Neural cell (in vitro differentiated cells): Measurements from ENCODE around the gene TBC1D24. TPM values are rescaled to one million over a fixed set of nuclear protein-coding genes. Genes with fewer than 3 reads are reported as not detected.

ENCODE experiments used
- H2AFZ ChIP-seq: fragments of 200-600, 300-800 bp; sonication (generic), shearing (Covaris generic); 2 replicates; pipeline ENCODE4 v1.6.0; 2014; ENCODE audit warnings: low read depth, mild to moderate bottlenecking, antibody characterized with exemption, low read length, moderate library complexity
- H3F3A ChIP-seq: fragments of 200-600 bp; shearing (Covaris generic); 2 replicates; pipeline ENCODE4 v1.6.1; 2016; ENCODE audit warnings: mild to moderate bottlenecking, moderate library complexity, mixed read lengths, antibody characterized with exemption, low read length; ENCODE audit not compliant: insufficient read depth, poor library complexity, severe bottlenecking
- H3K27ac ChIP-seq: fragments of 200-600, 300-800 bp; sonication (generic), shearing (Covaris generic); 2 replicates; pipeline ENCODE4 v1.5.1; 2014; ENCODE audit warnings: mild to moderate bottlenecking, low read length, moderate library complexity
- H3K27me3 ChIP-seq: fragments of 300-800, 200-600 bp; sonication (generic), shearing (Covaris generic); 2 replicates; pipeline ENCODE4 v1.6.0; 2014; ENCODE audit warnings: mild to moderate bottlenecking, low read depth, low read length, moderate library complexity; ENCODE audit not compliant: insufficient read depth
- H3K36me3 ChIP-seq: fragments of 300-800, 200-600 bp; sonication (generic), shearing (Covaris generic); 2 replicates; pipeline ENCODE4 v1.5.1; 2014; ENCODE audit warnings: mild to moderate bottlenecking, antibody characterized with exemption, low read length, moderate library complexity; ENCODE audit not compliant: insufficient read depth
- H3K4me2 ChIP-seq: fragments of 300-800, 200-600 bp; sonication (generic), shearing (Covaris generic); 2 replicates; pipeline ENCODE4 v1.6.0; 2014; ENCODE audit warnings: mild to moderate bottlenecking, low read length
- H3K4me3 ChIP-seq: fragments of 300-800, 200-600 bp; sonication (generic), shearing (Covaris generic); 2 replicates; pipeline ENCODE4 v1.5.1; 2014; ENCODE audit warnings: mild to moderate bottlenecking, low read length, moderate library complexity
- H3K79me2 ChIP-seq: fragments of 200-600 bp; shearing (Covaris generic); replicated peaks from 2 replicates; pipeline ENCODE4 v1.6.0; 2014; ENCODE audit warnings: mild to moderate bottlenecking, low read length, moderate library complexity; ENCODE audit not compliant: insufficient read depth
- H3K9ac ChIP-seq: fragments of 300-800, 200-600 bp; sonication (generic), shearing (Covaris generic); 2 replicates; pipeline ENCODE4 v1.6.1; 2016; ENCODE audit warnings: mild to moderate bottlenecking, low read length, mixed read lengths
- H3K9me2 ChIP-seq: fragments of 200-600 bp; shearing (Covaris generic); 2 replicates; pipeline ENCODE4 v1.6.1; 2016; ENCODE audit warnings: mild to moderate bottlenecking, low read length, mixed read lengths; ENCODE audit not compliant: insufficient read depth
- H3K9me3 ChIP-seq: fragments of 200-600, 300-800 bp; sonication (generic), shearing (Covaris generic); 2 replicates; pipeline ENCODE4 v1.6.1; 2016; ENCODE audit warnings: mild to moderate bottlenecking, mixed run types, low read length, moderate library complexity, mixed read lengths
- H4K20me1 ChIP-seq: fragments of 200-600 bp; shearing (Covaris generic); 2 replicates; pipeline ENCODE4 v1.6.1; 2016; ENCODE audit warnings: mild to moderate bottlenecking, mixed run types; ENCODE audit not compliant: insufficient read depth
- CTCF ChIP-seq: fragments of 450-650 bp; IDR thresholded peaks from 2 replicates; pipeline ENCODE4 v1.5.1; 2014; ENCODE audit warnings: antibody characterized with exemption, mild to moderate bottlenecking, moderate library complexity; ENCODE audit not compliant: poor library complexity, severe bottlenecking
- EP300 ChIP-seq: fragments of 450-650 bp; conservative IDR thresholded peaks from 2 replicates; pipeline ENCODE4 v1.6.1; 2014; ENCODE audit warnings: antibody characterized with exemption, mild to moderate bottlenecking, moderate library complexity; ENCODE audit not compliant: poor library complexity, severe bottlenecking
- EZH2 ChIP-seq: fragments of 200-600, 300-800 bp; shearing (Covaris generic), sonication (generic); IDR thresholded peaks from 2 replicates; pipeline ENCODE4 v1.6.1; 2014; ENCODE audit warnings: antibody characterized with exemption, low read length, borderline replicate concordance, mild to moderate bottlenecking; ENCODE audit not compliant: insufficient read depth, poor library complexity, severe bottlenecking
- MXI1 ChIP-seq: fragments of 450-650 bp; conservative IDR thresholded peaks from 2 replicates; pipeline ENCODE4 v1.6.1; 2014; ENCODE audit warnings: antibody characterized with exemption, mild to moderate bottlenecking; ENCODE audit not compliant: poor library complexity, severe bottlenecking
- POLR2AphosphoS5 ChIP-seq: IDR thresholded peaks from 2 replicates; pipeline ENCODE4 v1.6.1; 2012
- RAD21 ChIP-seq: fragments of 450-650 bp; conservative IDR thresholded peaks from 2 replicates; pipeline ENCODE4 v1.6.1; 2014; ENCODE audit warnings: antibody characterized with exemption, mild to moderate bottlenecking, moderate library complexity
- REST ChIP-seq: IDR thresholded peaks from 2 replicates; pipeline ENCODE4 v1.6.1; 2012; ENCODE audit warnings: borderline replicate concordance
- SMC3 ChIP-seq: fragments of 450-650 bp; conservative IDR thresholded peaks from 2 replicates; pipeline ENCODE4 v1.6.1; 2014; ENCODE audit warnings: antibody characterized with exemption, mild to moderate bottlenecking, moderate library complexity; ENCODE audit not compliant: poor library complexity
- TAF1 ChIP-seq: IDR thresholded peaks from 2 replicates; pipeline ENCODE4 v1.6.1; 2012; ENCODE audit warnings: low read depth
- polyA plus RNA-seq: library from polyadenylated mRNA; depleted of rRNA; stranded (reverse); fragments of >200 nt; gene quantifications from 2 replicates; pipeline ENCODE4 v1.2.3, GENCODE V29; 2014

TBC1D24 gene
- polyA plus RNA-seq, 1 donor from 2014 or later: 27.1 TPM

GRCh38 chr16:2507665-2508064 lies 32.7 kb downstream of the TBC1D24 start:
- H3K36me3 ChIP-seq: no peaks in the 10 kb centered on the region
- H3K27ac ChIP-seq: no peak overlapping the region
- no peak overlapping the region for H3K4me2 ChIP-seq
- no peak overlapping the region for H3K9ac ChIP-seq
- TF ChIP-seq EP300 (no peak), SMC3 (no peak), TAF1 (no peak), POLR2AphosphoS5 (no peak), RAD21 (no peak), EZH2 (no peak), MXI1 (no peak), CTCF (no peak), REST (no peak)
- H3K27me3 ChIP-seq: no peaks in the 10 kb centered on the region
- H3F3A ChIP-seq: no peaks in the 10 kb centered on the region
- no peaks in the 10 kb centered on the region for H4K20me1 ChIP-seq
- H3K9me3 ChIP-seq: no peaks in the 10 kb centered on the region
- no peaks in the 10 kb centered on the region for H3K9me2 ChIP-seq
- no peak overlapping the region for H3K4me3 ChIP-seq
- H3K79me2 ChIP-seq: no peaks in the 10 kb centered on the region
- H2AFZ ChIP-seq: no peak overlapping the region

- no peaks in the 10 kb centered on the region for H3K9me3 ChIP-seq
These were observed 33.9 kb downstream of the TBC1D24 start for GRCh38 chr16:2508722-2509400.

More at GRCh38 chr16:2508722-2509400, 33.9 kb downstream of the TBC1D24 start:
- TF ChIP-seq POLR2AphosphoS5: no peak
- TF ChIP-seq RAD21: no peak
- TF ChIP-seq REST: no peak
- TF ChIP-seq MXI1: no peak
- Histone ChIP-seq H3F3A (no peaks in the 10 kb centered on the region), H3K9ac (no peak overlapping the region), H3K4me2 (no peak overlapping the region), H3K27me3 (no peaks in the 10 kb centered on the region), H3K79me2 (no peaks in the 10 kb centered on the region), H3K36me3 (no peaks in the 10 kb centered on the region), H3K27ac (no peak overlapping the region), H3K9me2 (no peaks in the 10 kb centered on the region), H3K4me3 (no peak overlapping the region), H4K20me1 (no peaks in the 10 kb centered on the region), H2AFZ (no peak overlapping the region)
